SHP77 treated with DMSO at 0.1 percent for 48 hours (cell line): Measurements from ENCODE around the gene TARBP2.
"Not testable (repeated sequence)": the region's sequence is repeated elsewhere in the genome, so short reads cannot be mapped to it uniquely, and the experiment has no call there.

ENCODE experiments used
- DNase-seq: peaks from one replicate; lab custom pipeline; 2025; lab: John Stamatoyannopoulos, UW

Gene TARBP2

DNA sequence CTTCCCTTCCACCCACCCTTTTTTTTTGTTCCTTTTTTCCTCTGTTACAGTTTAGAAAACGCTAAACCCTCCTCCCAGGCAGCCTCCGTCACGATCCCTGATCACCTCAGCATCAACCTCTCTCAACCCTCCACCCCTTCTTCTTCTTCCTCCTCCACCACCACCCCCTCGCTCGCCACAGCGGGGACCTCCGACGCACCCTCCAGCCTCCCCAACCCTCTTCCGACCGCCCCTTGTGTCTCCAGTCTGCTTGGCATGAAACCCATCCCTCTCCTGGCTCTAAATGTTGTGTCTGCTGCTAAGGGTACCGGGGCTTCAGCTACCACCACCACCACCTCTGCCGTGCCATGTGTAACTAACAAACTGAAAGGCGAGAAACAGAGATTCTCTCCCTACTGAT, 26.3 kb upstream of the TARBP2 start:
- no peak for DNase-seq

DNA sequence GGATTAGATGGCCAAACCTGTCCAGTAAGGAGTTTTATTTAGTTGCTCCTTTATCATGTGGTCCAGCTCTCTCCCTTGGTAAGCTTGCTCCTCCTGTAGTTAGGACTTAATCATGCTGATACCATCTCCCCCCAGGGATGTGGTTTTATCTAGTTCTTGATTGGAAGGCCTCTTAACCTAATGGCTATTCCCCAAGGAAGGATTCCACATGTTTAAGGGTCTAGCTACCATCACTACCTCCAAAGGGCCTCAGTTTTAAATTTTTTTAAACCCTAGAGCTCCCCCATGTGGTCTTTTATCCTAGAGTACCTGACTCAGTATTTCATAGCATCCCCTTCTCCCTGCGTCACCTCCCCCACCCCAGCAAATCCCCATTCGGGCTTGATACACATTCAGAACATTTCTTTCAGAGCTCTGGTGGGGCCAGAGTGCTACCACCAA, 24.3 kb upstream of the TARBP2 start:
- DNase-seq: no peak

DNA sequence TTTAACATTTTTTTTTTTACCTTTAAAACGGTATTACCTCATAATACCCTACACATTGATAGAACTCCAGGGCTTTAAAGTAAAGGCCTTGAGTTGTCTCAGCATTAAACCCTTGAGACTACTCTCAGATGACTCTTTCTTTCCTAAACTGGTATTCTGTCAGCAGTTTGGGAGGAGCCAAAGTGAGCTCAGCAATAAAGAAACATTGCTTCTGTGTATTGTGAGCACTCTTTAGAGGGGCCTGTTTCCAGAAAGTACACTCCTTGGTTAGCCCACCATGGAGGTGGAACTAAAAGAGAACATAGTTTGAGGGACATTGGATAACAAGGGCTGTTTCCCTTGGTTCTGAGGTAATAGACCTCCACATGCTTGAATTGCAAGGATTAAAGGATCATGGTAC, 22.2 kb upstream of the TARBP2 start:
- DNase-seq: no peak

DNA sequence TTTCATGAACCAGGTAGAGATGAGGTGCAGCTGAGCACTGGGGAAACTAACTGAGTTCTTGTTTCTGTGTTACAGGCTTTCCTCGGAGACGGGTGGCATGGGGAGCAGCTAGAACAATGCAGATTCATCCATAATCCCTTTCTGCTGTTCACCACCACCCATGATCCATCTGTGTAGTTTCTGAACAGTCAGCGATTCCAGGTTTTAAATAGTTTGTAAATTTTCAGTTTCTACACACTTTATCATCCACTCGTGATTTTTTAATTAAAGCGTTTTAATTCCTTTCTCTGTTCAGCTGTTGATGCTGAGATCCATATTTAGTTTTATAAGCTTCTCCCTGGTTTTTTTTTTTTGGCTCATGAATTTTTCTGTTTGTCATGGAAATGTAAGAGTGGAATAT, 21.8 kb upstream of the TARBP2 start:
- no peak for DNase-seq

DNA sequence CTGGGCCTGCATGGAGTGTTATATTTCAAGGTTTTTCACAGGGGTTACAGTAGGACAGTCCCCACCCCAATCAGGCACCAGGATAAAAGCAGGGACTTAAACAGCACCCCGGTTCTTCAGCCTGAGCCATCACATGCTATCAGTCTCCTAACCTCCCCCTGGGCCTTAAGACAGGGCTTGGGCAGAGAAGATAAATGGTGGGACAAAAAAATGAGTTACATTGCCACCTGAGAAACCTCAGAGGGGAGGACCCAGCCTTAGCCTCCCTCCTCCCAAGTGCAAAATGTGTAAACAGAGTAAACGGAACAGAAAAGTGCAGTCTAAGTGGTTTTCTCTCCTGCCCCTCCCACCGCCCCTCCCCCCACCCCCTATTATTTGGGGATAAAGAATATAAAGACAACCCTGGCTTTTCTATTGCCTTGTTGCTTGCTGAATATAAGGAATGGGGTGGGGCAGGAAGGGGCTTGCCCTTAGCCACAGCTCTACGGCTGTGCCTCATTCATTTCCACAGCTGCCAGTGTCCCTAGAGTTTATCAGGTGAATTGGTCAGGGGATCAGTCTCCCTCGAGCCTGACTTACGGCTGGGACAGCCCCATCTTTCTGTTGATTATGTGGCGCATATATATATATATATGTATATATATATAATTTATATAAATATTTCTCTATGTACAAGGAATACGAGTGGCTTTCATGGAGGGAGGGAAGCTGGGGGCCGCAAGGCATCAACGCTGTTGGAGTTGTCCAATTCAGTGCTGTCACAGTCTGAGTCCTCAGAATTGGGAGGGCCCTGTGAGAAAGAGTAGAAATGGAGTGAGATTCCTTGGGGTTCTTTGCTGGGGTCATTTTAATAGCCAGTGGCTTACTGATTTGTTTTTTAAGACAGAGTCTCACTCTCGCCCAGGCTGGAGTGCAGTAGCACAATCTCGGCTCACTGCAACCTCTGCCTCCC, 20.3 kb upstream of the TARBP2 start:
- no peak for DNase-seq

DNA sequence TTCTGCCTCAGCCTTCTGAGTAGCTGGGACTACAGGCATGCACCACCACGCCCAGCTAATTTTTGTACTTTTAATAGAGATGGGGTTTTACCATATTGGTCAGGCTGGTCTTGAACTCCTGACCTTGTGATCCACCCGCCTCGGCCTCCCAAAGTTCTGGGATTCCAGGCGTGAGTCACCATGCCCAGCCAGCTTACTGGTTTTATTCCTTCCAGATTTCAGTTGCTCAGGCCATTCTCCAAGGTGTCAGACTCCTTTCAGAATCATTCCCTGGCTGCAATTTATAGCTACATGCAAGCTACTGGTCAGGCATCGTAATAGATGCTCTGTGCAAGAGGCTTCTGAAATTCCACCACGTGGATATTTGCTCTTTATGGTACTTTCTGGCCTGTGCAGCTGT, 19.6 kb upstream of the TARBP2 start:
- DNase-seq: not testable (repeated sequence)

DNA sequence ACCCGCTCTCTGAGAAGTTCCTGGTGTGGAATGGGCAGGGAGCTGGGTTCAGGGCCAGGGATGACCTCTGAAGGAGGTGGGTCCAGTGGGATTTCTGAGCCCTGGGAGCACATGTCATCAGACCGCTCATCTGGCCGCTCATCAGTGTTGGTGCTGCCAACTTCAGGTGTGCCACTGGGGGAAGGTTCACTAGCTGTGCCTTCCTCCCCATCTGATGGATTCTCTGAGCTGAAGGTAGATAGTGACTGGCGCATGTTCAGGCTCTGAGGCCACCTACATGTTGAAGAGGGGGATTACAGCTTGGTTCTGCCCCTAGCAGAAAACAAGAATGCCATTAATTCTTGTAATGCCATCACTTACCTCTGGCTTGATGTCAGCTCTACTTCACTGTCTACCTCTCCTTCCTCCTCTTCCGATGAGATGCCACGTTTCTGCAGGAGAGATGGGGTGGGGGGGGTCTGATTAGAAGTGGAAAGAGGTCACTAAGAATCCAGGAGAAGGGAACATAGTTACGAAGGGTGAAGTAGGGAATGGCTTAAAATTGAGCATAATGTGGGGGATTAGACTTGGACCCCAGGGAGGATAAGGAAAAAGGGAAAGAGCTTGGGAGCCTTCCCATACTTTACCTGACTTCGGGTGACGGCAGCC, 19.0 kb upstream of the TARBP2 start:
- DNase-seq: no peak

DNA sequence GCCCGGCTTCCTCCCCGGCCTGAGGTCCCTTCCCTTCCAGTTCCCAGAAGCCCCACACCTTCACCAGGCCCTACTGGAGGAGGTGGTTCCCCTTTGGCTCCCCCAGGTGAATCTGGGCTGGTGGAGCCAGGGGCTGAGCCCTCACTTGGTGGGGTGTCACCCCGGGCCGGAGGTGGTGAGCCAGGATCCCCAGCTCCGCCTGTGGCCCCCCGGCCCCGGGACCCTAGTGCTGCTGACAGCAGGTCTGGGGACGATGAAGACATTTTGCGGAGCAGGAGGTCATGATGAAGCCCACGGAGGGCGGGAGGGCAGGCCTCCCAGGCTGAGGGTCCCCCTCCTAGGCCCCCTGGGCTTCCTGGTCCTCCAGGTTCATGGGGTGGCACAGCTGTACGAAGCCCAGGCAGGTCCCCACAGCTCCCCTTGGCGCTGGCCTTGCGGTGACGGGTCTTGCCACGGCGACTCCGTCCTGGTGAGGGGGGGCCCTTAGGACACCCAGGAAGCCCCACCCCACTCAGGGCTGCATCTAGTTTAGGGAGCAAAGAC, 18.4 kb upstream of the TARBP2 start:
- no peak for DNase-seq

DNA sequence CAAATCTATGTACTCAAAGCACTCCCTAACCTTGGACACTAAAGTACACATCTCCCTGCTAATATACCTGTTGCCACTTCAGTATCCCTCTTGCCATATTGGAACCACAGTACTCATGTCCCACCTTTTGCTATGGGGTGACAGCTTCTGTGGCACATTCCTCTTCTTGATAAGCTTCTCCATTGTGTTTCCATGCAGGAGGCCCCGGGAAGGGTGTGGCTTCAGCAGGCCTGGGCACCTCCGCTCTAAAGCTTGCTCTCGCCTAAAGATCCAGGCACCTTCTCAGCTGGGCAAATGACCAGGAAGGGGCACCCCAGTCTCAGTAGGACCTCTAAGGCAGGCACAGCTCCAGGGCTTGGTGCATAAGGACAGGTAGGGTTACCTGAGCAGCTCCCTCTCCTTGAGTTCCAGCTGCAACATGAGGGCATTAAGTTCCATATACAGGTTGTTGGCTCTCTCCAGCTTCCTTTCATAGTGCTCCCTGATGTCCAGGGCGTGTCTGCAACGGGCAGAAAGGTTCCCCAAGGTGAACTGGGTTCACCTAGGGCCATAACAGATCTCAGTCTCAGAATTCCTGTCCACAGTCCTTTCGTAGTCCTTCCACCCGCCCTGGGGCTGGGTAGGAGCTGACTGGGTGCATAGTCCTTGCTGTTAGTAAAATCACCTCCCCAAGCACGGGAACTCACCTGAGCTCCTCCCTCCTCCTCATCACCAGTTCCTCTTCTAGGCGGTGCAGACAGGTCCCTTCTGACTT, 17.7 kb upstream of the TARBP2 start:
- no peak for DNase-seq

DNA sequence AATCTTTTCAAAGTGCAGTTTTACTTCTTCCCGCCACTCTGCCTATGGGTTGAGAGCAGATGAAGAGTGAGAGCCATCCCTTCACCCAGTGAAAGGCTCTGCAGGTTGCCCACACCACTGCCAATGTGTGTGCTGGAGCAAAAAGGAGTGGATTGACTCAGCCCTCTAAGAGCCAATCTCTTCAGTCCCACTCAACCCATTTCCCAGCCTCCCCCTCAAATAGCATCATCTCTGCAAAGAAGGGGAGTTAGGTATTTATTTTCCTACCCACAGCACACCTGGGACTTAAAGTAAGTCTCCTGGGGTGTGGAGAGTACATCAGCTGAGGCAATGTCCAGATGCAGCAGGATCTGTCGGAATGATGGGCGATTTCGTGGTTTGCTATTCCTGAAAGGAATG, 17.1 kb upstream of the TARBP2 start:
- DNase-seq: no peak

DNA sequence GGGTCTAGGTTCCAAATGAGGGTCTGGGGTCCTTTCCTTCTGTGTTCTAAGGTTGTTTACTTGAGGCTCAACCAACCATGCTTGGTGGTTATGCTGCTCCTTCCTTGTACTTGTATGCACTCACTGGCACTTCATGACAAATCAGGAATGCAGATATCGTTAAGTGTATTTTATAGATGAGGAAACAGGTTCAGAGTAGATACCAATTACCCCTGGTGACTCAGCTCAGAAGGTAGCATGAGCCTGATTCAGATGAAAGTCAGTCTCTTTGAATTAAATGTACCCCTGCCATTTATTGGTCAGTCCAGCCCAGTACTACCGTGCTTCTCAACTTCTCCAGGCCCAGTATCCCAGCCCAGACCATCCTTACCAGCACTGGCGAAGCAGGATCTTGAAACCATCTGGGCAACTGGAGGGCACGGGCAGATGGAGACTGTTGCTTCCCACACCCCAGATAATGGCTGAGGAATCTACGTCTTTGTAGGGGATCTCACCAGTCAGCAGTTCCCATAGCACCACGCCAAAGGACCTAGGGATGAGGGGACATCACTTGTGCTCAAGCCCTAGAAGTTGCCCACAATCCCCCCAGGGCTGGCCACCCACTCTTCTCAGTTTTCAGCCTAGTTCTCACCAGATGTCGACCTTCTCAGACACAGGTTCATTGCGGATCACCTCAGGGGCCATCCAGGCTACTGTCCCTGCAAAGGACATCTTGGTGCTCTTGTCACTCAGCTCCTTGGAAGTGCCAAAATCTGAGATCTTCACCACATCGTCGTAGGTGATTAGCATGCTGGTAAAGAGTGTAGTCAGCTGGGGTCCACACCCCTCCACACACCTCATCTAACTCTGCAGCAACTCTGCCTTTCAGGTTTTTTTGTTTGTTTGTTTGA, 16.2 kb upstream of the TARBP2 start:
- DNase-seq: no peak

DNA sequence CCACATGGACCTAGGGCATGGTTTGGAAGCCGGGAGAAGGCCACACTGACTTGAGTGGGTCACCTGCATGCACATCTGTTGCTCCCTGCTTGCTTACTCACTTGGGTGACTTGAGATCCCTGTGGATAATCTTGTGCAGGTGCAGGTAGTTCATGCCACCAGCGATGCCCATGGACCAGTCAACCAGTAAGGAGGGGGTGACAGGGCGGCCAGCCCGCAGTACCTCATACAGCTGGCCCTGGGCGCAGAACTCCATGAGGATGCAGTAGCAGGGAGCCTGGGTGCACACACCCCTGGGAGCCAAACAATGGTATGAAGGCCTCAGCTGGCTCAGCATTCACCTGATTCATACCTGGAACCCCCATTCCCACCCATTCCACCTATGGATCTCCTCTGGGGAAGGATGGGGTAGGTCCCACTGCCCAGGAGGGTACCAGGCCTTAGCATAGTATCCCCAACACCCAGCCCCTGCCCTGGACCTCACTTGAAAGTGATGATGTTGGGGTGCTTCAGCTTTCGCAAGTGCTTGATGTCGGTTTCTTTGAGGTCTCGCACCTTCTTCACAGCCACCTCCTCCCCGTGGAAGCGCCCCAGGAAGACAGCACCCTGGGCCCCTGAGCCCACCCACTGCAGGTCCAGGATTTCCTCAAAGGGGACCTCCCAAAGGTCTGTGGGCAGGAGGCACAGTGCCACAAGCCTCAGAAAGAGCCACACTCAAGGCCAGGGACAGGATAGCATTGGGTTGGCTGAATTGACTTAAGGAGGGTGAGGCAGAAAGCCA, 14.9 kb upstream of the TARBP2 start:
- no peak for DNase-seq

DNA sequence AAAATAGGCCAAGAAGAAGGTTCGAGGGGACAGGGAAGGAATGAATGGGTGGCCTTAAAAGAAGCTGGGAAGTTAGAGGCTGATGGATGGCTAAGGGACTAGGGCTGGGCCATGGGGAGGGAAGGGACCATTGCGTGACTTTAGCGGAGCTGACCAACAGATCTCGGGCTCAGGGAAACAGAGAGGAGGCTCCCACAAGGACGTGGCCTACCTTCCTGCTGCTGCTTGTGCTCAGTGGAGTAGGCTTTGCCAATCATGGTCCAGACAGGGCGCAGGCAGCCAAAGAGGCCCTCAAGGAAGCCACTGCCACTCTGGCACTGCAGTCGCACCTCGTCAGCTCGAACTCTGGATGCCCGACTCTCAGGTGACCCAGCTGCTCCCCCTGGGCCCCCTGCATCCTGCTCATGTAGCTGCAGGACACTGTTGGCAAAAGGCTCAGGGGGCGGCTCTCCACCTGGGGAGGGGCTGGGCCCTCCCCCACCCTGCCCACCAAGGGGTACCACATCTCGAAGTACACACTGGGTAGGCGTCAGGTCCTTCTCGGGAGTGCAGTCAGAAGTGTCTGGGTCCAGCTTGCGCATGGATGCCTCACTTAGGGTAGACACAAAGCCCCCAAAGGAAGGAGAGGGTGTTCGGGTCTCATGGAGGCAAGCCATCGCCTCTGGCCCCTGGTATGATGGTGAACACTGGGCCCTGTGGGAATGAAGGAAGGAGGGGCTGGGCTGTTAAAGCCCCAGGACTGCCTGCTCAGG, 14.2 kb upstream of the TARBP2 start:
- no peak for DNase-seq

DNA sequence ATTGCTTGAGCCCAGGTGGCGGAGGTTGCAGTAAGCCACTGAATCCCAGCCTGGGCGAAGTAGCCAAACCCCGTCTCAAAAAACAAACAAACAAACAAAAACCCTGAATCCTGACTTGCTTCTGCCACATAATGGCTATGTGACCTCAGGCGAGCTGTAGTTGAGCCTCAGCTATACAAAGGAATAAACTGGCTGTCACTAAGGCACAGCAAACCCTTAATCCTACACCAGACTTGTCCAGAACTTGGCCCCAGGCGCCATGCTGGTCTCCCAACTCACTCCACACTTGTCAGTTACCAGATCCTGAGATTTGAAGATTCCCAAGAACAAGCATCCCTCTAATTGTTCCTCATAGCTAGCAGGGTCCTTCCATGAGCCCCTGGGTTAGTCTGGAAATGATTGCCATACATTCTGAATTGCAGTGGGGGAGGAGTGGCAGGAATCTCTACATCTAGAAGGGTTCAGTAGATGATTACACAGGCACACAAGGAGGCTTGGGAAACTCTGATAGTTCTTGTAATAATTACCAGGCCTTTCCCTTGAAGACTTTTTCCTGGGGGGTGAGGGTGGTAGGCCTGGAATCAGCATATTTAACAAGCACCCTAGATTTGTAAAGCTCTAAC, 11.7 kb upstream of the TARBP2 start:
- no peak for DNase-seq

DNA sequence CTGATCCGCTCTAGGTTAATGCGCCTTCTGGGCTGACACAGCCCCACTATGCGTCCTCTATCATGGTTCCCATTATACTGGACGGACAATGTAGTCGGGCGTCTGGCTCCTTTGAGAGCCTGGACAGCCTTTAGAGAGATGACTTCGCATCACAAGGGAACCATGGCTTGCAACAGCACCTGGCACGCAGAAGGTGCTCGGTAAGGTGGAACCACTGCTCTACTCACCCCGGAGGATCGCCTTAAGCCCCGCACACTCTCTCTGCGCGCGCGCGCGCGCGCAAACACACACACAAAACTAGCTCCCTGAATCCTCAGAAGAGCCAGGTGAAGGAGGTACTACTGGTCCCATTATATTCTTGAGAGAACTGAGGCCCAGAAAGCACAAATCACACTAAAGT, 8.9 kb upstream of the TARBP2 start:
- DNase-seq: no peak

DNA sequence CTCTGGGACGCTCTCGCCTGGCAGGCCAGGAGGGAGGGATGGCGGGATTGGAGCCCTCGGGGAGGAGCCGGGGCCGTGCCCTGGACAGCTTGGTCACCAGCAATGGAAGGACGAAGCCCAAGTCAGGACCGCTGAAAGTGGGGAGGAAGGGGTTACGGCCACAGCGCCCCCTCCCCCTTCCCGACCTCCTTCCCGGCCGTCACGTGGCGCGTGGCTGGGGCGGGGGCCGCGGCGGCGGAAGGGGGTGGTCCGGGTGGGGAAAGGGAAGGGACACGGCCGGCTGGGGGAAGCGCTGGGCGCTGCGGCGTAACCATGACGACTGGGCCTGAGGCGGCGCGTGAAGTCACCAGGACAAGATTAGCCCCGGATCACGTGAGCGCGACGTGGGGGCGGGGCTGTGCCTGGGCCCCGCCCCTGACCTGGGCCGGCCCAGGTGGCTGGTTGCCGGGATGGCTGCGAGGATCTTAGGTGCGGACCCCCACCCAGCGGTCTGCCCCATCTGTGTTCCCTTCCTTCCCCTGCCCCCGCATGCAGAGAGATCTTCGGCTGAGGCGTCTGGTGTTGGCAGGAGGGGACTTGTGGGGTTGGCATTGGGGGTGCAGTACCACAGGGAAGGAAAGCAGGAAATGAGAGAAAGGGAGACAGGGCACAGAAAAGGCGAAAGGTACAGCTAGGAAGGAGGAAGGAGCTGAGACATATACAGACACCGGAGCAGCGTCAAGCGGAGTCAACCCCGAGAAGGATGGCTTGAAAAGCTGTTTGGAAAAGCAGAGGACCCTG, 8.1 kb upstream of the TARBP2 start:
- peak; percentile 75 for DNase-seq

DNA sequence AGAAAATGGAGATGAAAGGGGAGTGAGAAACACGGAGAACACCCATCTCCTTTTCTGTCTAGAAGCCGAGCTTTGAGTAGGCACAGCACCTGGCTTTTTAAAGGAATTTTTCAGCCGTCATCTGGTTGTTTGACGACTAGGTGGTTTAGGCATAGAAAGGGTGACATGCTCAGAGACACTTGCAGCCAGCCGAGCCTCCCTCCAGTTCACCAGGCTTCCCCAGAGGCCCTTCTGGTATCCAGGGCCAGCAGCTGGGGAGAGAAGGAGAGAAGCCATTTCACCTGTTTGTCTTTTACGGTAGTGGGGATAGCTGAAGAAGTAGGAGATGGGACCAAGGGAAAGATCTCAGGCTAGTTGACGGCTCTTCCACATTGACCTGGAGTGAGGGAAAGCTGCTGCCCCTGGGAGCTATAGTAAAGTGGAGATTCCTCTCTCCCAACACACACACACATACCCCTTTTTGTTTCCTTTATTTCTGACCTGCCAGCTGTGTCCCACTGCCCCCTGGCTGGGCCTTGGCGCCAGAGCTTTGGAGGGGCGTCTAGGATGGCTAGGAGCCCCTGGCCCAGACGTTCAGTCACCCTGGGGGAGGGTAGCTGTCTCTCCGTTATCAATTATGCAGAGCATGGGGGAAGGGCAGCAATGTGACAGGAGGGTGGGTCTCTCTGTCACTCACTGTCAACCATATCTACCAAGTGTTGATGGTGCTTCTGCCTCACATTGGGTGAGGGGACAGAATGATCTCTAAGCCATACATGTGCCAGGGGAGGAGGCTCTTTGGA, 7.3 kb upstream of the TARBP2 start:
- no peak for DNase-seq
